ENCODE data around the gene UGT1A10.

Gene UGT1A10

GRCh38 chr2:233658610-233659009 lies 22.4 kb downstream of the UGT1A10 start:
- Histone ChIP-seq H2AFZ (no peak overlapping the region), H3K27ac (no peak overlapping the region), H3K9me3 (ENCODE audit: control insufficient read depth, low read length) (no peaks in the 10 kb centered on the region), H3K4me2 (ENCODE audit: low read length) (no peak overlapping the region), H3K9ac (no peak overlapping the region), H3K4me3 (ENCODE audit: low read depth, low read length) (no peak overlapping the region), H3K4me1 (no peaks in the 10 kb centered on the region), H3K79me2 (no peaks in the 10 kb centered on the region), H3K27me3 (ENCODE audit: control insufficient read depth, insufficient read depth, low read length) (no peaks in the 10 kb centered on the region), H3K36me3 (ENCODE audit: control insufficient read depth, insufficient read depth, low read length) (no peaks in the 10 kb centered on the region)
- no peak for TF ChIP-seq CTCF (IDR thresholded peaks at IDR 0.05)

GRCh38 chr2:233663911-233664310 lies 27.7 kb downstream of the UGT1A10 start:
- Histone ChIP-seq H3K4me1 (no peaks in the 10 kb centered on the region), H3K27ac (no peak overlapping the region), H3K79me2 (no peaks in the 10 kb centered on the region), H3K27me3 (ENCODE audit: control insufficient read depth, insufficient read depth, low read length) (no peaks in the 10 kb centered on the region), H3K4me3 (ENCODE audit: low read depth, low read length) (no peak overlapping the region), H3K4me2 (ENCODE audit: low read length) (no peak overlapping the region), H3K36me3 (ENCODE audit: control insufficient read depth, insufficient read depth, low read length) (no peaks in the 10 kb centered on the region), H3K9me3 (ENCODE audit: control insufficient read depth, low read length) (no peaks in the 10 kb centered on the region), H3K9ac (no peak overlapping the region), H2AFZ (no peak overlapping the region)
- TF ChIP-seq CTCF (IDR thresholded peaks at IDR 0.05) = no peak

GRCh38 chr2:233668605-233669260 lies 32.5 kb downstream of the UGT1A10 start:
- no peaks in the 10 kb centered on the region for H3K9me3 ChIP-seq (ENCODE audit: control insufficient read depth, low read length)
- no peak overlapping the region for H3K4me3 ChIP-seq (ENCODE audit: low read depth, low read length)
- no peaks in the 10 kb centered on the region for H3K79me2 ChIP-seq
- H3K27me3 ChIP-seq (ENCODE audit: control insufficient read depth, insufficient read depth, low read length) = no peaks in the 10 kb centered on the region
- no peak overlapping the region for H3K27ac ChIP-seq
- no peak for TF ChIP-seq CTCF (IDR thresholded peaks at IDR 0.05)
- H2AFZ ChIP-seq = no peak overlapping the region
- H3K4me2 ChIP-seq (ENCODE audit: low read length) = no peak overlapping the region
- H3K4me1 ChIP-seq = no peaks in the 10 kb centered on the region
- H3K36me3 ChIP-seq (ENCODE audit: control insufficient read depth, insufficient read depth, low read length) = no peaks in the 10 kb centered on the region
- no peak overlapping the region for H3K9ac ChIP-seq

- Histone ChIP-seq H3K9me3 (ENCODE audit: control insufficient read depth, low read length) (no peaks in the 10 kb centered on the region), H3K27me3 (ENCODE audit: control insufficient read depth, insufficient read depth, low read length) (no peaks in the 10 kb centered on the region), H3K36me3 (ENCODE audit: control insufficient read depth, insufficient read depth, low read length) (no peaks in the 10 kb centered on the region), H3K4me2 (ENCODE audit: low read length) (no peak within 1 kb of the TSS), H3K4me1 (no peaks in the 10 kb centered on the region), H3K4me3 (ENCODE audit: low read depth, low read length) (no peak within 1 kb of the TSS), H2AFZ (no peak within 1 kb of the TSS), H3K79me2 (no peaks in the 10 kb centered on the region), H3K27ac (no peak within 1 kb of the TSS), H3K9ac (no peak within 1 kb of the TSS)
- TF ChIP-seq CTCF (IDR thresholded peaks at IDR 0.05) = no peak
Observed at GRCh38 chr2:233671290-233672161, 35.3 kb downstream of the UGT1A10 start, which contains the start of gene UGT1A9. Gene UGT1A9 (plus strand): TSS chr2:233671898. CDS start chr2:233671935, 37 bp downstream.
